GM21515 (cell line): ENCODE measurements around the gene DDX23.

ENCODE experiments used
- ATAC-seq: cut with Tn5 transposase; IDR thresholded peaks from one replicate; pipeline ENCODE4 v1.9.1; 2021; ENCODE audit not compliant: unreplicated experiment

Gene DDX23

DNA sequence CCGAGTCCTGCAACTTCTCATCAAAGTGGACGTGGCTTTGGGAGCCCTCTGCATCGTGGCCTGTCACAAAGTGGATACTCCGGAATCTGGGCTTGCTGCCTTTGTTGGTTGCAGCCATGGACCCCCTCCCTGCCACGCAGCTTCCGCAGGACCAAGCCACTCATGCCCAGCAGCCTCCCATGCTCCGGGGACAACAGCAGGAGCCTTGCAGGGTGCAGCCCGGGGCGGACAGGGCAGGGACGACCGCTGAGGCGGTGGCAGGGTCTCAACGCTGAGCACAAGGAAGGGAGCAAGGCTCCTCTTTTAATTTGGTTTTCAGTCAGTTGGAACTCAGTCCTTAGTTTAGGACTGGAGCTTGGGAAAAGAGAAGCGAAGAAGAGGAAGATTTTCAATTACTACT, 51.0 kb downstream of the DDX23 start:
- no peak for ATAC-seq

DNA sequence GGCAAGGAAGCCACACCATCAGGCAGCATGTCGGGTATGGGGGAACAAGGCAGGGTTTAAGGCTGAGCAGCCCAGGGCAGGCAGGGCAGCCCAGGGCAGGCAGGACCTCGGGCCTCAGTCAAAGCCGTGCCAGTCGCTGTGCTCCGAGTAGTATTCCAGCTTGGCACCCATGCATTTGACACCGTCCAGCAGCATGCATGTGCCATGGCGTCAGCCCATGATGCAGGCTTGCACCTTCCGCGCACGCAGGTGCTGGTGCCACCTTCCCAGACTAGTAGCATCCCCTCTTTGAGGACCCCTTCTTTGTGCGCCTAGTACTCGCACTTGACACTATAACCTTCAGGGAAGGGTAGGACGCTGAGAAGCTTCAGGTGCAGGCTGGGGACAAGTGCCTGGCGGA, 51.5 kb downstream of the DDX23 start:
- no peak for ATAC-seq

DNA sequence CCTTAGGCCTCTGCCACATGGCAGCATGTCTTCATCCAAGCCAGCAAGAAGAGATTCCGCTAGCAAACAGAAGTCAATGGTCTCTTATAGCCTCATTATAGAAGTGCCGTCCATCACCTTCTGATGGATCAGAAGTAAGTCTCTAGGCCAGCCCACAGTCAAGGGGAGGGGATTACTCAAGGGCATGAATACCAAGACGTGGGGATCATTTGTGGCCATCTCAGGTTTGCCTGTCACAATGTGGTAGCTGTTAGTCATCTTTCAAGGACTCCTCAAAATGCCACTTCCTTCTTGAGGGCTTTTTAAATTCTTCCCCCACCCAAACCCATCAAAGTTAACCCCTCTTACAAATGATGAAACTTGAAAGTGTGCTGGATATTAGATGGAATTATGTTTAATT, 55.0 kb downstream of the DDX23 start:
- ATAC-seq = no peak

DNA sequence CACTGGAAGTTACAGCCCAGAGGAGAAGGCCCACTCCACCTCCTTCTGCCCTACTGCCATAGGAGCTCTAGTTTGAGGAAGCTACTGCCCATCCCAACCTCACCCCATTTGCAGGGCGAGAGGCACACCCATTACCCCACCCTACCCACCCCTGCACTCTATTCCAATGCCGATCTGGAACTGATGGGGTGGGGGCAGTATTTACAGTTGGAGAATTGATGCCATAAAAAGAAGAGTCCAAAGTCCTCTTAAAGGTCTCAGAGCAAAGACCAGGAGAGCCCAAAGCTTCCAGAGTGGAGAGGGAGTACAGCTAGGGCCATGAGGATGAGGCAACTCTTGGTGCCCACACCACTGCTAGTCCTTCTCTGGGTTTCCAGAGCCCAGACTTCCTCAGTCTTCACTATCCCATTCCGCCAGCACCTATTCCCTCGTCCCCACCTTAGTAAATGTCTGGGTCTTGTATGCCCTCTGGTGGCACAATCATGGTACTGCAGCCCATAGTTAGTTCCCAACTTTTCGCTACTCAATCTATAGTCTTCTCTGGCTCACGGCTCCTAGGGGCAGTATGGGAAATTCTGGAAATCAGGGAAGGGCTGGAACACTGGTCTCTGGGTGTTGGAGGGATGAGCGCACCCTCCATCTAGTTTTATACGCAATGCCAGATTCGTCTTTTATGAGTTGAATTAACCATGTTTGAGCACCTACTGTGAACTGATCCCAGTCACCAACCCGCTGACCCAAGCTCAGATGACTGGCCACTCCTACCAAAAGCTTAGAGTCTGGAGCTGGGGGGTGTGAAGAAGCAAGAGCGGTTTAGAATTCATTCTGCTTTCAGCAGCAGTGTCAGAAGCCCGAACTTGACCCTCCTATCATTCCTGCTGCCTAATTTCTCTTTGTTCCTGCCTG, 56.2 kb downstream of the DDX23 start:
- ATAC-seq = no peak

DNA sequence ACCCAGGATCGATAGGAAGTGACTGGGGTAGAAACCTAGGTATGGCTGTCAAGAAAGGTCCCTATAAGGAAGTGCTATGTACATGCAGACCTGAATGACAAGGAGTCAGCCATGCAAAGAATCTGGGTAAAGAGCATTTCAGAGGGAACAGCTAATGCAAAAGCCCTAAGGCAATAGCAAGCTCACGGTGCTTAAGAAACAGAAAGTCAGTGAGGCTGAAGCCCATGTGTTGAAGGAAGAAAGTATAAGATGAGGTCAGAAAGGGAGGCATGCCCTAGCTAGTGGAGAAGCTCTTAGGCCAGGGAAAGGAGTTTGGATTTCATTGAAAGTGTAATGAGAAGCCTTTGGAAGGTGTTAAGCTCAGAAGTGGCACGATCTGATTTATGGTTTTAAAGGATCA, 57.1 kb downstream of the DDX23 start:
- no peak for ATAC-seq

DNA sequence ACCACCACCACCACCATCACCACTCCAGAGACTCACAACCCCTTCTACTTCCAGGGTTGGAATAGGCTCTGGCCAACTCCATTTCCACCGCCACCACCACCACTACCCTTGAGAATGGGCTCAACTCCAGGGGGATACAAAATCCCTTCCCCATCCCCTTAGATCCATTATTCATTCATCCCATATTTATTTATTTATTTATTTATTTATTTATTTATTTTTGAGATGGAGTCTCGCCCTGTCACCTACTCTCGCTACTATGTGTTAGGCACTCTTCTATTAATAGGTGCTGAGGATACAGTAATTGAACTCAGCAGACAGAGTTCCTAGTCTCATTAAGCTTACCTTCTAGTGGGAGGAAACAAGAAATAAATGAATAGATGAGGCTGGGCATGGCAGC, 58.3 kb downstream of the DDX23 start:
- ATAC-seq = no peak

DNA sequence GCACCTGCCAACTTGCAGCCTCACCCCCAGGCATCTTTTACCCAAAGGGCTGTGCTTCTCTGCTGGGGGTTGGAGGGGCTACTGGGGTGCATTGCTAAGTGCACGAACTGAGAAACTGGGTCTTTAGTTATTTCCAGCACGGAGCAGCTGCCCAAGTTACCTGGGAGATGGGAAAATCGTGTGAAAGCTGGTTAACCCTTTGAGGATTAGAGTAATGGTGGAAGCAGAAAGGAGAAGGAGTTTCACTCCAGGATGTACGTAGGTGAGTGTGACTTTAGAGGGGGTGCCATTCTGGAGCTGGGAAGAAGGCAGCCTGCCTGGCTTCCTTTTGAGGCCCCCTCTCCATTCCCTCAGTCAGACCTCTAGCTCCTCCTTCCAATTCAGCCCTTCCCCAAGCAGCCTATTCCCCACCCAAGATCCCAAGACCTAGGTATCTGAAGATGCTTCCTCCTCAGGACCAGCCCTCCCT, 62.1 kb downstream of the DDX23 start:
- no peak for ATAC-seq

DNA sequence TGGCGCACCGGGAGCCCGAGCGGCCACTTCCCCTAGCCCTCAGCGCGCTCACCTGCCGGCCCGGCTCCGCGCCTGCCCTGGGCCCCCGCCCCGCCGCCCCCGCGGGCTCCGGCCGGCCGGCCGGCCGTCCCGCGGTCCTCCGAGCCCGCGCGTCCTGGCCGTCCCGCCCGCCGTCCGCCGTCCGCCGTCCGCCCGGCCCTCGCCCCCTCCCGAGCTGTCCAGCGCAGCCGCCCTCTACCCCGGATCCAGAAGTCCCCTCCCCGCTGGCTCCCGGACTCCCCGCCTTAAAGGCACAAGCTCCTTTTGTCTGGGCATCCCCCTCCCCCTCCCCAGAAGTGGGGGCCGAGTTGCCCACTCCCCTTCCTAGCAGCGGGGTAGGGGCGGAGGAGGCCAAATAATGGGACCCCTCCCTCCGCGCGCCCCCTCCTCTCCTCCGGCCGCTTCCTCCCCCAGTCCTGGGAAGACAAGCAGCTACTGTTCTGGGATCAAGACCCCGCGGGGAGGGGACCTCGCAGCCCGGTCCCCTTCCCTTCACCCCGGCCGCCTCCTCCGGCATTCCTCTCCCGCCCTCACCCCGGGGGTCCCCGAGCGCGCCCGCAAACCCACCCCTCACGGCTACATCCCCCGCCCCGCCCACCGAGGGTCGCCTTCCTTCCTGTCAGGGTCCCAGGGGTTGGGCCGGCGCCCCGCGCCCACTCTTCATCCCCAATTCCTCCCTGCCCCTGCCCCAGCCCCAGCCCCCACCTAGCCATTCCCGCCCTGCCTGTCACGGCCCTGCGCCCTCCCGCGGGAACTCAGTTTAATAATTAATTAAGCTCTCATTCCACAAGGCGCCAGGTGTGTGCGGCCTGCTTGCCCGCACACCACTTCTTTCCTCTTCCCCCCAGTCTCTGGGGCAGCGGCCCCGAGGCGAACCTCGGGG, 62.8 kb downstream of the DDX23 start, which contains the start of gene ADCY6:
ADCY6 (minus strand) TSS at position 236 of the 922 bp plus-strand sequence. CDS start 5,655 bp downstream, outside the sequence.
- ATAC-seq = no peak

DNA sequence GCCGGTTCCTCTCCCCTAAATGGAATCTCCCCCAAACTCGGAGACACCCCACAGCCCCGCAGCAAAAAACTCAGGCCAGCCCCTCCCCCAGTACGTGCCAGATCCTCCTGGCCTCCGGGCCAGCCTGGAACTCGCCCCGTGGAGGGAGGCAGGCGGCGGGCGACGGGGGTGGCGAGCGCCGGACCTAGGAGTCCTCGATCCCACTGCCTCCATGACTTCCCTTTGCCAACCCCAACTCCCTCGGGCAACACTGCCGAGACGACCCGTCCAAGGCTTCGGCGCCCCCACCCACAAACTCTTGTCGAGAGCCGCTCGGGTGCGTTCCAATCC, 63.5 kb downstream of the DDX23 start:
- ATAC-seq = no peak

DNA sequence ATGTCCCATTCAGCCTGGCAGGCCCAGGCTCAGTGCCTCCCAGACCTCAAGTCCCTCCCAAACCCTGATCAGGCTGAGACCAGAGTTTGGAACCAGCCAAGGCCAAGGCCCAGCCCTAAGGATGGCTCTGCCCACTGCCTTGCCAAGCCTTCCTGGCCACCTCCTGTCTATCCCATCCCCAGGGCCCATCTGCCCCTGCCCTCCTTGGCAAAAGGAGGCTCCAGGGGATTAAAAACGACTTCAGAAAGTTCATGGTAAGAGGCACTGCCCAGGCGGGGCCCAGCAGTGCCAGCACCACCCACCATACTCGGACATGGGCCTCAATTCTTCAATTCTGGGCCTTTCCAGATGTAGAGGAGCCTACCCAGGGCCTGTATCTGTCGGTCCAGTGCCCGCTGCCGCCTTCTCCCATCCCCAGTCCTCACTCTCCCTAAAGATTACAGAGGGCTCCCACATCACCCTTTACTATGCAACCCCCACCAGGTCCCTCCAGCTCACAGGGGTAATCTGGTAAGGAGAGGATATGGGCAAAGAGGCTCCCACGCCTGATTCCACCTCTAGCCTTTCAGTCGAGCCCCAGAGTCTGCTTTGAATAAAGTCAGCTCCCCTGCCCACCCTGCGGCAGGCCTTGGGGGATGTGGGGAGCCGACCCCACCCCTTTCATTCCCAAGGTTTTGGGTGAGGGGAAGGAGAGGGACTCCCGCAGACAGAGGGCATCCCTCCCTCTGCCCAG, 64.0 kb downstream of the DDX23 start:
- no peak for ATAC-seq

DNA sequence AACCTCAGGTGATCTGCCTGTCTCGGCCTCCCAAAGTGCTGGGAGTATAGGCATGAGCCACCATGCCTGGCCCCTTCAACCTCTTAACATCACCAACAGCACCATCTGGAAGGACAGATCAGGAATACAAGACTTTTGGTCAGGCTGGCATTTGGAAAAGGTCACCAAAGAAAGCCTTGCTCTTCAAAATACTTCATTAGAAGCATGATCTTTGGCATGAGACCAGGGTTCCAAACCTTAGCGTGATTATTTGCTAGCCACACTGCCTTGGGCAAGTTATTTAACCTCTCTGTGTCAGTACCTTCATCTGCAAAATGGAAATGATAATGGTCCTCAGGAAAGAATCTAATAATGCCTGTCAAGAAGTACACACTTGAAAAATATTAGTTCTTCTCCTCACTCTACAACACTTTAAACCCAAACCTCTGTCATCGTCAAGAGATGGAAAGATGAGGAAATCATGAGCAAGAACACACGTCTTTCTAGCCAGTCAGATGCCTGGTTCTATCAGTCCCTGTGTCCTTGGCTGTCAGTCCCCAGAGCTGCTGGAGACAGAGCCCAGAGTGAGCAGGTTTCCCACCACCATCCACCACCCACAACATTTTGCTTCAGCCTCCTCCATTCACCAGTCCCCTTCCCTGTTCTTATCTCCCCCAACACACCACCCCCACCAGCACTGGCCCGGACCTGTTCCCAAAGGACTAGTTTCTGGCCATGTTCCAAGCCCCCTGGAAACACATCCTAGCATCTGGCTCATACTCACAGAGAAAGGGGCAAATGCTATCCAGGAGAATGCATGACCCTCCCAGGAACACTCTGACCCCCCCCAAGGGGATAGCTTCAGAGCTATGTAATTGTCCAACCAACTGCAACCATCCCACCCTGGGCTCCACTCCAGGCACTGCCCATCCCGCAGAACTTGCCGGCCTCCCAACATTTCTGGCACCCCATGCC, 65.1 kb downstream of the DDX23 start:
- ATAC-seq = no peak

DNA sequence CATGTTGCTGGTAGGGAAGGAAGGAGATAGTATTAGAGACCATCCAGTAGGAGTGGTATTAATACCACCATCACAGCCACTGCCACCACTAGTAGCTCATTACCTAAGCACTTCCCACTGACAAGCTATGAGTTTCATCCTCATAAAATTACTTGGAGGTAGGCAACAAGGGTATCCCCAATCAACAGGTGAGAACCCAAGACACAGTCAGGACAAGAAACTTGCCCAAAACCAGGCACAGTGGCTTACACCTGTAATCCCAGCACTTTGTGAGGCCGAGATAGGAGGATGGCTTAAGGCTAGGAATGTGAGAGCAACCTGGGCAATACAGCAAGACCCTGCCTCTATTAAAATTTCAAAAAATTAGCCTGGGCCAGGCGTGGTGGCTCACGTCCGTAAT, 68.5 kb downstream of the DDX23 start:
- no peak for ATAC-seq

DNA sequence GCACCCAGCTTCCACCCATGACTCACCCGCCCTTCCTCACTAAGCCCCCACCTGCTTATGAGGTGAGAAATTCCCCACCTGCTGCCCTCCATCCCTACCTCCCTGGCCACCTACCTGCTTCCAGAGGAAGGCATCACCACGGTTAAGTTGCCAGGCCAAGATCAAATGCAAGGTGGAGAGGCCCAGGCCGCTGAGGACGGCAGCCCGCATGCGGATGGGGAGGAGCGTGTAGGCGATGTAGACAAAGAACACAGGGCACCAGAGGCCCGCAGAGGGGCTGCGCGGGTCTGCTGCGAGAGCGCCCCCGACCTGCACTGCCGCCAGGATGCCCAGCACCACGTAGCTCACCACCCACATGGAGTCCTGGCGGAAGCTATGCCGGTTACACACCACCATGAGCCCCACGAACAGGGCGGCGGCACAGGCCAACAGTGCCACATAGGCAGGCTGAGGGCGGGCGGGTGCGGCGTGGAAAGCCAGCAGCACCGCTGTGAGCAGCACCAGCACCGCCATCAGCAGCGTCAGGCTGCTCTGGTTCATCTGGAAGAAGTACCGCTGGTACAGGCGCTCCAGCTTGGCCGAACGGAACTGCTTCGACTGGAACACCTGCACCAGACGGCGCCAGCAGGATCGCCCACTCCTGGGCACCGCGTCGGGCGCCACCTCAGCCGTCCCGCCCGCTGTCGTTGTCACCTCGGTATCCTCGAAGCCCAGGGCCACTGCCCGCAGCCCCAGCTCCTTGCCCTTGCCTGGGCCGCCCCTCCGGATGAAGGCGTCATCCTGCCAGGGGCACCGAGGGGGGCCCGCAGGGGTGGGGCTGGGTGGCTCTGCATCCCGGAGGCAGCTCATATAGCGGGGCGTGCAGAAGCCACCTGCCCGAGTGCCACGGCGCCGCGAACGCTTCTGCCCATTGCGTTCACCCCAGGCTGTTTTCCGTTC, 69.2 kb downstream of the DDX23 start:
- ATAC-seq = no peak

DNA sequence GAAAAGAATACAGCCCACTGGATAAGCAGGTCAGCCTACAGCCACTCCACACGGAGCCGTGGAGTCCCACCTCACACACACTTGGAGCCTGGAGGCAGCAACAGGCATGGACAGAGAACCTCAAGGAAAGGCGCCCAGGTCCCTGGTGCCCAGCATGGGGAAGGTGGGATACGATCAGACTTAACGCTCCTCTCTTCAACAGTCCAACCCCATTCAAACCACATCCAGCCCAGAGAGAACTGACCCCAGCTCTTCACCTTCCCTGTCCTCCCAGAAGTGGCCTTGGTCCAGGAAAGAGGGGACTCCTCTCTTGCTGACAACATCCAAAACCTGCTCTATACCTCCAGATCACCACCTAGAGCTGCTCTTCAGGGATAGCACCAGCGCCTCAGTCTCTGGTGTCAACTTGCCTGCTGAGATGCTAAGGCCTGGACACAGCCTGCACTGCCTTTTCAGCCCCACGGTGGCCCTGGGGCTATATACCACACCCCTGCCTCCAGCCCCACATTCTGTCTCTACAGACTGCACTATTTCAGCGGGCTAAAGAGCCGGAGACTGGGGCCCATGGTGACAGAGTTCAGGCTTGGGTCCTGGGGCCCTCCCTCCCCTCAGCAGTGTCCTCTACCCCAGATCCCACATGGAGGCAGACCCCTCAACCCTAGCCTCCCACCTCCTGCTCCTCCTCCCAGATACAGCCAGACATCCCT, 70.1 kb downstream of the DDX23 start:
- no peak for ATAC-seq

DNA sequence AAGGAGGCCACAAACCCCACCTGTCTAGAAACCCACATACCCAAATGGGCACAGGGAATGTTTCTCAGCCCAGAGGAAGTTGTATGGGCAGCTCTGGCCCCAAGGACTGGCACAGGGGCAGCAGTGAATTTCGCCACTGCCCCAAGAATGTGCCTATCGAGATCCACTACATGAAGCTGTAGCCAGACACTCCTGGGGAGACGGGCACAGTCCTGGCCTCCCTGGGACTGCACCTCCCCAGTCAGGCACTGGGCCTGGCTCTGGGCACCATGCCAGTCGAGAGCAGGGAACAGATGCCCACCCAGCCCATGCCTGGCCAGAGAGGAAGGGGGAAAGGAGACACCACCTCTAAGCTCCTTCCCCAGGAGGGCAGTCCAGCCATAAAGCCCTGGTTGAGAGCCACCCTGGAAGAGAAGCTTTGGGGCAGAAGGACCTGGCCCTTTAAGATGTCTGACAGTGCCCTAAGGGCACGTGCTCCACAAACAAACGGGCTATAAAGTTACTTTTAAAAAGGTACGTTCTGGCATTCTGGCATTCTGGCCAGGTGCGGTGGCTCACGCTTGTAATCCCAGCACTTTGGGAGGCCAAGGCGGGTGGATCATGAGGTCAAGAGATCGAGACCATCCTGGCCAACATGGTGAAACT, 71.5 kb downstream of the DDX23 start:
- no peak for ATAC-seq

DNA sequence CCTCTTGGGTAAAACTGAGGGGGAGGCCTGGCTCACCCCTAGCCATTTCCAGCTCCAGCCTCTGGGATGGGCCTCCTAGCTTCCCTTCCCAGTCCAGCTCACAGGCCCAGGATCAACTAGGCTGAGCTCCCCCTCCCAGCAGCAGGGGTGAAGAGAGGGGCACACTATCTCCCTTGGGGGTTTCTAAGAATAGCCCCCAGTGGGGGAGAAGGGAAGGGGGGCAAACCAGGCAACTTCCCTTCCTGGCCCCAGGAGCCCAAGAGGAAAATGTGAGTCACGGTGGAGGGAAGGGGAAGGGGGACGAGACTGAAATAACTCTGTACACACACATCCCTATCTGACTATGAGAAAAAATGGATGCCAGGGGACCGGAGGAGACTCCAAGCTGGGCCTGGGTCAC, 72.1 kb downstream of the DDX23 start:
- no peak for ATAC-seq
